ENCODE measurements around the gene PPAN. TPM values are rescaled to one million over a fixed set of nuclear protein-coding genes. Genes with fewer than 3 reads are reported as not detected.

The PPAN gene
- total RNA-seq, 1 experiment from 2014 or later: 17.8 TPM

DNA sequence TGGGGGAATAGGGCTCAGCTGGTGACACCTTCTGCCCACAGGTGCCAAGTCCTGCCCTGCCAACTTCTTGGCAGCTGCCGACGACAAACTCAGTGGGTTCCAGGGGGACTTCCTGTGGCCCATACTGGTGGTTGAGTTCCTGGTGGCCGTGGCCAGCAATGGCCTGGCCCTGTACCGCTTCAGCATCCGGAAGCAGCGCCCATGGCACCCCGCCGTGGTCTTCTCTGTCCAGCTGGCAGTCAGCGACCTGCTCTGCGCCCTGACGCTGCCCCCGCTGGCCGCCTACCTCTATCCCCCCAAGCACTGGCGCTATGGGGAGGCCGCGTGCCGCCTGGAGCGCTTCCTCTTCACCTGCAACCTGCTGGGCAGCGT is 7.4 kb downstream of the PPAN start:
- no peak for DNase-seq (ENCODE audit: low read depth)

GRCh38 chr19:10113964-10114650 is 7.9 kb downstream of the PPAN start:
- DNase-seq (ENCODE audit: low read depth): no peak

DNA sequence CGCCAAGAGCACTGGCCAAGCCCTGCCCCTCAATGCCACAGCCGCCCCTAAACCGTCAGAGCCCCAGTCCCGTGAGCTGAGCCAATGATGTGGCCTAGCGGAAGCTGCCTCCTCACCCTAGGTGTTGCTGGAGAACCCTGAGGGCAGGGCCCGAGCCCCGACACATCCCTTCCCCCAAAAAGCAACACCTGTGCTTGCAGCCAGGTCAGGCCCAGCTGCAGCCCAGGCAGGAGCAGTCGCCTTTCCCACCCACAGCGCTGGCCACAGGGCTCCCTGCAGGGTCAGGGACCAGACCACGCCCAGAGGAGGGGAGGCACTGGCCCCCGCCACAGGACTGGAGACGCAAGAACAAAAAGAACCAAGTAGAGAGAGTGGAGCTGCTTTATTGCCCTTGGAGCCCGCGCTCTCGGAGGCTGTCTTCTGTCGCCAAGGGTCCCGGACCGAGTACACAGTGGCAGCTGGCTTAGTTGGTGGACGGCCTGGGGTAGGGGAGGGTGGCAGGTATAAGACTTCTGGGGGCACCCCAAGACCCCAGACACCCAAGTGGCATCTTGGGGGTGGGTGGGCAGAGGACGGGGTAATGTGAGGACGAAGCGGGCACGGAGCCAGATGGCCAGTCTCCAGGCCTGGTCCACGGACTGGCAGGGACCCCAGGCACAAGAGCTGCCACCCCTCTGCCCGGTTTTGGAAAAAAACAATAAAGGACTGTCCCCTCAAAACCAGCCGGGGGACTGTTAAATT is 8.7 kb downstream of the PPAN start:
- DNase-seq (ENCODE audit: low read depth): no peak

DNA sequence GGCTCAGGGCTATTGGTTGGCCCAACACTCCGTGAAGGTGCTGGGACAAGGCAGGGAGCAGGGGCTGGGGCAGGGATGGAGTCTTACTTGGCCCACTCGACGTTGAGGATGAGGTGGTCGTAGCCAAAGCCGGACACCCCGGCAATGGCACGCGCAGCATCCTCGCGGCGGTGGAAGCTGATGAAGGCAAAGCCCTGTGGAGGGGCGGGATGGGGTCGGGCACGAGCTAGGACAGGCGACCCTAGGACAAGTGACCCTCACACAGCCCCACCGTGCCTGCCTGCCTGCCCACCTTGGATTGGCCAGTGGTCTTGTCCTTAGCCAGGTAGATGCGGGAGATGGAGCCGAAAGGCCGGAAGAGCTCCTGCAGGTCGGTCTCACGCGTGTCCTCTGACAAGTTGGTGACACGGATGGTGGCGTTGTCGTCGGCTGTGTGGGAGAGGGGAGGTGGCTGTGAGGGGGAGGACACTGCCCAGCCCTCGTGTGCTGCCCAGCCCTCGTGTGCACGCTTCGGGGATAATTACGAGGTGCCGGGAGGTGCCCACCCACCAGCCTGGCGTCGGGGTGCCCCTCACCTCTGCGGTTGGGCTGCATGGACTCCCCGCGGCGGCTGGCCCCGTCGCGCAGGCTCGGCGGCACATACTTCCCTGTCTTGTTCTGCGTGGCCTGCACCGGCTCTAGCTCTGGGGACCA is 9.4 kb downstream of the PPAN start:
- no peak for DNase-seq (ENCODE audit: low read depth)

DNA sequence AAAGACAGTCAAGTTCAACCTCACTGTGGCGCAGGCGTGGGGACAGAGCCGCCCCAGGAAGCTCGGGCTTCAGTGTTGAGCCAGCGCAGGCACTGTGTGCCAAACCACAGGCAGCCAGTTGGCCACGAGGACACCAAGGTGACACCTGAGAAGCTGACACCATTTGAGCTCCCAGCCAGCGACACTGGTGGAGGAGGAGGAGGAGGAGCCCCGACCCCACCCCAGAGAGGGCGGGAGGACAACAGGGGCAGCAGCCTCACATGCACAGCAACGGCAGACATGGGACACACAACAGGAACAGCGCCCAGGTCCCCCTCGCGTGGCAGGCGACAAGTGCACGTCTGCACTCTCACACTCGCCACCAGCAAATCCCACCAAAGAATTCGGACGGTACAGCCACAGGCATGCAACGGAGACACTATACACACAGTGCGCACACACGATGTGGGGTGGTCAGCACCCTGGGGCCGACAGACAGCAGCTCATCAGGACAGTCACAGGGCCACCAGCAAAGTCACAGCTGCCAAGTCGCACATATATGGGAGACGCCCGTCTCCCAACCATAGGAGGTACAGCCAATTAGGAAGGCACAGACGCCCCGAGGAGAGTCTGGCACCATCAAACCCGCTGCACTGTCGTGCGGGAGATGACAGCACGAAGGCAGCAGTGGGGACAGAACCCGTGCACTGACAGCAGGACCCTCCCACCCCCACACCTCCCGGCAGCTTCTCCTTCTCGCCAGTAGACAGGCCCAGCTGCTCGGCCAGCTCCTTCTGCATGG is 10.1 kb downstream of the PPAN start:
- no peak for DNase-seq (ENCODE audit: low read depth)

GRCh38 chr19:10116866-10117616 is 10.9 kb downstream of the PPAN start:
- DNase-seq (ENCODE audit: low read depth): no peak

GRCh38 chr19:10118960-10119359 is 12.8 kb downstream of the PPAN start:
- DNase-seq (ENCODE audit: low read depth): peak; percentile 25

- DNase-seq (ENCODE audit: low read depth): peak; percentile 94
Observed at GRCh38 chr19:10120538-10121189, 14.5 kb downstream of the PPAN start.

- DNase-seq (ENCODE audit: low read depth): no peak
Observed at GRCh38 chr19:10122045-10122444, 15.9 kb downstream of the PPAN start.

- no peak for DNase-seq (ENCODE audit: low read depth)
Observed at GRCh38 chr19:10124429-10124828, 18.3 kb downstream of the PPAN start.

DNA sequence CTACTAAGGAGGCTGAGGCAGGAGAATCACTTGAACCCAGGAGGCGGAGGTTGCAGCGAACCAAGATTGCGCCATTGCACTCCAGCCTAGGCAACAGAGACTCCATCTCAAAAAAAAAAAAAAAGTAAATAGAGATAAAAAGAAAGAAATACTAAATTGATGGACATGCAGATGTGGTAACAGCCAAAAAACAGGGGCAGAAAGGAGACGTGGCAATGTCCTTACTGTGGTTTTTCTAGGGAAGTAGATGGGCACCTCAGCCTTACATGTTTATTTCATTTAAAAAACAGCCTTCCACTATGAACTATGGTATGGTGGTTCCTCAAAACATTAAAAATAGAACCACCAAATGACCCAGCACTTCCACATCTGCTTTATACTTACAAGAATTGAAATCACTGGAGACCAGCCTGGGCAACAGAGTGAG is 20.1 kb downstream of the PPAN start:
- no peak for DNase-seq (ENCODE audit: low read depth)

- DNase-seq (ENCODE audit: low read depth): no peak
Observed at GRCh38 chr19:10132905-10133304, 26.7 kb downstream of the PPAN start.

DNA sequence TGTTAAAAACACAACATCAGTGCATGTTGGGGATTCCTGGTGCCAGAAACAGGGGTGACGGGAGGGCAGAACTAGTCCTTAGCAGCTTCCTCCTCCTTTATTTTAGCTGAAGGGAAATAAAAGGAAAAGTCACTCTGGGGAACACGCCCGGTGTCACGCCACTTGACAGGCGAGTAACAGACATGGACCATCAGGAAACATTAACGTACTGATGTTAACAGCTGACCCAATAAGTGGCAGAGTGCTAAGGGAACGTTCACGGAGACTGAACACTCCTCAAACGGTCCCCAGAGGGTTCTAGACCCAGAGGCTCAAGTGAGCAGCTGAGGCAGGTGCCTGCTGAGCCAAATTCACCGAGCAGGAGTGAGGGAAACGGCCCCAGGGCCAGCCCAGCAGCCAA is 27.4 kb downstream of the PPAN start:
- DNase-seq (ENCODE audit: low read depth): no peak

- no peak for DNase-seq (ENCODE audit: low read depth)
Observed at GRCh38 chr19:10134040-10134439, 27.9 kb downstream of the PPAN start.

- no peak for DNase-seq (ENCODE audit: low read depth)
Observed at GRCh38 chr19:10135551-10136334, 29.6 kb downstream of the PPAN start.

DNA sequence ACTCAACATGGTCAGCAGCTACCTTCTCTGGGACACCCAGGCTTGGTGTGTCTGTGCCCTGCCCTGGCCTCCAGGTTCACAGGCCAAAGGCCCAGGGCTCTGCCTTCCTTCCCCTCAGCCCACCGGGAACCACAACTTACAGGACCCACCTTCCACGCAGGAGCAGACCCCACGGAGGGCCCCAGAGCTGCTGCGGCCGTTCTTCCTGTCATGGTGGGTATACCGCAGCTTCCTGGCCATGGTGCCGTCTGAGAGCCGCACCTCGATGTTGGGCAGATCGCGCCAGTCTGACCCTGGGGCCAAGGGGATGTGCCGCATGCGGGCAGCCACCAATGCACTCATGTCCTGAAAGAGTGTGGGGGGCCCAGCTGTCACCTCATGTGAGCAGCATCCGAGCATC is 30.8 kb downstream of the PPAN start:
- no peak for DNase-seq (ENCODE audit: low read depth)

DNA sequence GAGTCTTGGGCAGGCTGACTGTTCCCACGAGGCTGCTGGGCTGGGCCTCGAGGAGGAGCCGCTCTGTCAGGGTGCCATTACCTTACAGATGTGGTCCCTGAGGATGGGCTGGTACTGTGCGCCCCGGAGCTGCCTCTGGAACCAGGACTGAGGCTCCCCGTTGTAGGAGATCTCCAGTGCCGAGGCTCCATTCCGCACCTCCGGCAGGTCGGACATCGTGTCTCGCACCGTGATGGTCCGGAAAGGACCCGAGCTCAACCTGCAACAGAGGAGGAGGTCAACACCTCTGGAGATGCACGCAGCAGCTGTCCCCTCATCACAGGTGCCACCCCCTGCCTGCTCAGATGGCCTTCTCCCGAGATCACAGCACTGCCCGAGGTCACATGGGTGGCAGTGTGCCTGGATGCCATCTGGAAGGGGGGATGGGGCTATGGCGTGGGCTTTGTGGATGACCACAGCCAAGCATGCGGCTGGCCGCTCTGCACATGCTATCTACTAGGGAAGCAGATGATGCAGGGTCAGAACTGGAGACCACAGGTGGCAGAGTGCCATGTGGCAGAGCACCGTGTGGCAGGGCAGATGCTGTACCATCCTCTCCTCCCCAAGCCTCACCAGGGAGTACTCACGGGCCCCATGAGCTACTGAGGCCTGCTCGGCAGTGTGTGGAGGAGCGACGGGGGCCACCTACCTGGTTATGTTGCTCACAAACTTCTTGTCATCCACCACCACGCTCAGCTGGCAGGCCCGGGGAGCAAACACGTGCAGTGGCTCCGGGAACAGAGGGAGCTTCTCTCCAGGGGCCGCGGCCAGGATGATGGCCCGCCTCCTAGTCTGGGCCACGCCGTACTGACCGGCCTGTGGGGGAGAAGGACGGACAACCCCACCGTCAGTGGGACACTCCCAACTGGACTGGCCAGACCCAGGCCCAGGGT is 31.9 kb downstream of the PPAN start:
- peak; percentile 66 for DNase-seq (ENCODE audit: low read depth)

GRCh38 chr19:10138879-10139795 is 33.0 kb downstream of the PPAN start:
- no peak for DNase-seq (ENCODE audit: low read depth)
